HepG2 (cell line): ENCODE results near the gene ZNF547. TPM values are rescaled to one million over a fixed set of nuclear protein-coding genes. Genes with fewer than 3 reads are reported as not detected.

Source experiments
- ATRX ChIP-seq: sonication (generic); formaldehyde crosslinking; IDR thresholded peaks from 2 replicates; pipeline ENCODE4 v1.4.0; 2020; ENCODE audit warnings: missing genetic modification reagents, borderline replicate concordance
- GATAD1 ChIP-seq: IDR thresholded peaks from 2 replicates; pipeline ENCODE4 v1.6.1; 2016; ENCODE audit warnings: missing genetic modification reagents, missing compliant biosample characterization
- GLI4 ChIP-seq: sonication (generic); formaldehyde crosslinking; IDR thresholded peaks from 2 replicates; pipeline ENCODE4 v1.5.1; 2020; ENCODE audit warnings: missing genetic modification reagents, mild to moderate bottlenecking, moderate library complexity, borderline replicate concordance
- ISX ChIP-seq: sonication (generic); formaldehyde crosslinking; conservative IDR thresholded peaks from 2 replicates; pipeline ENCODE4 v1.5.0; 2020; ENCODE audit warnings: missing genetic modification reagents
- NAIF1 ChIP-seq: sonication (generic); formaldehyde crosslinking; IDR thresholded peaks from 2 replicates; pipeline ENCODE4 v1.5.0; 2020; ENCODE audit warnings: mild to moderate bottlenecking, missing genetic modification reagents, borderline replicate concordance
- NCOA5 ChIP-seq: sonication (generic); formaldehyde crosslinking; IDR thresholded peaks from 2 replicates; pipeline ENCODE4 v1.4.0; 2020; ENCODE audit warnings: missing genetic modification reagents
- NFYC ChIP-seq: IDR thresholded peaks from 2 replicates; pipeline ENCODE4 v1.6.1; 2016; ENCODE audit warnings: missing genetic modification reagents, missing compliant biosample characterization
- NPAS2 ChIP-seq: sonication (generic); formaldehyde crosslinking; IDR thresholded peaks from 2 replicates; pipeline ENCODE4 v1.8.0; 2022; ENCODE audit warnings: mild to moderate bottlenecking, missing genetic modification reagents, borderline replicate concordance
- PHB2 ChIP-seq: fragments of 450-650 bp; IDR thresholded peaks from 2 replicates; pipeline ENCODE4 v1.6.1; 2018; ENCODE audit not compliant: partially characterized antibody
- SALL1 ChIP-seq: sonication (generic); formaldehyde crosslinking; IDR thresholded peaks from 2 replicates; pipeline ENCODE4 v1.8.0; 2022; ENCODE audit warnings: mild to moderate bottlenecking, missing genetic modification reagents
- SNAI1 ChIP-seq: sonication (generic); formaldehyde crosslinking; IDR thresholded peaks from 2 replicates; pipeline ENCODE4 v1.5.0; 2020; ENCODE audit warnings: mild to moderate bottlenecking, missing genetic modification reagents, borderline replicate concordance
- SRSF4 ChIP-seq: fragments of 200-400 bp; formaldehyde crosslinking; IDR thresholded peaks from one replicate; pipeline ENCODE4 v1.6.1; 2018; ENCODE audit warnings: mild to moderate bottlenecking, low read depth, low read length, moderate library complexity; ENCODE audit not compliant: poor library complexity, severe bottlenecking
- ZFP62 ChIP-seq: sonication (generic); formaldehyde crosslinking; IDR thresholded peaks from 2 replicates; pipeline ENCODE4 v1.4.0; 2020; ENCODE audit warnings: missing genetic modification reagents
- ZNF138 ChIP-seq: sonication (generic); formaldehyde crosslinking; IDR thresholded peaks from 2 replicates; pipeline ENCODE4 v1.5.0; 2020; ENCODE audit warnings: mild to moderate bottlenecking, low read depth, missing genetic modification reagents
- ZNF143 ChIP-seq: sonication (generic); formaldehyde crosslinking; IDR thresholded peaks from 2 replicates; pipeline ENCODE4 v1.4.0; 2020; ENCODE audit warnings: missing genetic modification reagents
- ZNF33B ChIP-seq: sonication (generic); formaldehyde crosslinking; IDR thresholded peaks from 2 replicates; pipeline ENCODE4 v1.5.1; 2020; ENCODE audit warnings: mild to moderate bottlenecking, missing genetic modification reagents
- ZNF562 ChIP-seq: sonication (generic); formaldehyde crosslinking; IDR thresholded peaks from 2 replicates; pipeline ENCODE4 v1.8.0; 2022; ENCODE audit warnings: missing genetic modification reagents, borderline replicate concordance
- ZSCAN22 ChIP-seq: sonication (generic); formaldehyde crosslinking; IDR thresholded peaks from 2 replicates; pipeline ENCODE4 v1.4.0; 2020; ENCODE audit warnings: mild to moderate bottlenecking, missing genetic modification reagents
- polyA plus RNA-seq, 8 experiments: library from polyadenylated mRNA; depleted of rRNA in 3 of 8; stranded (reverse) in 7 of 8; unstranded in 1 of 8; fragments of >200 nt; fragmentation: Illumina TruSeq in 4 of 8; extraction: Trizol in 4 of 8; gene quantifications; 2 replicates each; pipeline versions ENCODE4 v1.2.1 to v1.2.3, GENCODE V29; 2011 to 2016; ENCODE audit warnings: low read depth in 4 of 8, missing spikeins in 1 of 8, mixed read lengths in 1 of 8; ENCODE audit not compliant: insufficient read depth in 1 of 8
- total RNA-seq, 5 experiments: library from RNA; depleted of rRNA; stranded (reverse); fragments of >200 nt; fragmentation: Illumina TruSeq; extraction: Trizol; gene quantifications; 2 replicates each; pipeline ENCODE4 v1.2.3, GENCODE V29; 2016; ENCODE audit warnings: low read depth in 1 of 5
- TF ChIP-seq, protein P1 (sequence below): sonication (generic); formaldehyde crosslinking; conservative IDR thresholded peaks from 2 replicates; pipeline ENCODE4 v1.4.0; 2020; ENCODE audit warnings: missing genetic modification reagents
- TF ChIP-seq, protein P2 (sequence below): IDR thresholded peaks from 2 replicates; pipeline ENCODE4 v1.6.1; 2016
- TF ChIP-seq, protein P3 (sequence below): sonication (generic); formaldehyde crosslinking; IDR thresholded peaks from 2 replicates; pipeline ENCODE4 v1.4.0; 2020; ENCODE audit warnings: missing genetic modification reagents
- TF ChIP-seq, protein P4 (sequence below): sonication (generic); formaldehyde crosslinking; IDR thresholded peaks from 2 replicates; pipeline ENCODE4 v1.4.0; 2020; ENCODE audit warnings: missing genetic modification reagents
- TF ChIP-seq, protein P5 (sequence below): sonication (generic); formaldehyde crosslinking; IDR thresholded peaks from 2 replicates; pipeline ENCODE4 v1.4.0; 2020; ENCODE audit warnings: missing genetic modification reagents, borderline replicate concordance

ZNF547 gene
- total and polyA plus RNA-seq, 2 of the 13 experiments (the other 11 are each of a cell fraction or from before 2014, with no cell fraction given) = 2.0 to 2.6 TPM

DNA sequence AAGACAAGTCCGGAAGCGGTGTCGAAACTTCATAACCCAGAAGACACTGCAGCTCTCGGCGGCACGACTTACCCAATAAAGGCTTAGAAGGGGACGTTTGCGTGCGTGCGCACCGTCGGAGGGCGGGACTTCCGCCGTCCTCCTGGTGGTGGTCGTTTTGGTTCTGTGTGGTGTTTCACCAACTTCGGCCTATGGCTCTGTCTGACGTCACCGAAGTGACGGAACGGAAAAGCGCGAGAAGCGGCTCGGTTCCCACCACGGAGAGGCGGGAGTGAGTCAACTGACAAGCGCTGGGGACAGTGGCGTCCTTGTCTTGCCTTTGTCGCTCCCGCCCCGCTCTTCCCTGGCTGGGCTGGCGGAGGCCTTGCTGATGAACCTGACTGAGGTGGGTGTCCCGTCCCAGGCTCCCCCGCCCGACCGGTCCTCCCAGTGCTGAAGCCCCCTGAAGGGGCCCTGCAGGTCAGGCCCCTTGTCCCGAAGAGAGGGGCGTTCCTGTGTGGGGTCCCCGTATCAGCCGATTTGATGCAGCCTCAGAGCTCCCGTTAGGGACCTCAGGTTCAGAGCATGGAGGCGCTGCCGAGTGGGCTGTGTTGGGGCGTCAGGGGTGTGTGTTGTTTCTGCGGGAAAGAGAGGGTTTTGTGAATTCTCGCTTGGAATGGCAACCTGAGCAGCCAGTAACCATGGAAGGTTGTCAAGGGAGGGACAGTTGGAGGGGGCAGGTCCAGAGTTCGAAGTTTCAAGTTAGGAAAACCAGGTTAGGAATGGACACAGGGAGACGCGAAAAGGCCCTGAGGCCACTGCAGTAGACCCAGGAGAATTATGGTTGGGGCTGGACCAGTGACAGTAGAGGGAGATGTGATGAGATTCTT, 26.6 kb downstream of the ZNF547 start, which contains the start of gene ZNF548 (continued):
- TF ChIP-seq, protein P1, sequence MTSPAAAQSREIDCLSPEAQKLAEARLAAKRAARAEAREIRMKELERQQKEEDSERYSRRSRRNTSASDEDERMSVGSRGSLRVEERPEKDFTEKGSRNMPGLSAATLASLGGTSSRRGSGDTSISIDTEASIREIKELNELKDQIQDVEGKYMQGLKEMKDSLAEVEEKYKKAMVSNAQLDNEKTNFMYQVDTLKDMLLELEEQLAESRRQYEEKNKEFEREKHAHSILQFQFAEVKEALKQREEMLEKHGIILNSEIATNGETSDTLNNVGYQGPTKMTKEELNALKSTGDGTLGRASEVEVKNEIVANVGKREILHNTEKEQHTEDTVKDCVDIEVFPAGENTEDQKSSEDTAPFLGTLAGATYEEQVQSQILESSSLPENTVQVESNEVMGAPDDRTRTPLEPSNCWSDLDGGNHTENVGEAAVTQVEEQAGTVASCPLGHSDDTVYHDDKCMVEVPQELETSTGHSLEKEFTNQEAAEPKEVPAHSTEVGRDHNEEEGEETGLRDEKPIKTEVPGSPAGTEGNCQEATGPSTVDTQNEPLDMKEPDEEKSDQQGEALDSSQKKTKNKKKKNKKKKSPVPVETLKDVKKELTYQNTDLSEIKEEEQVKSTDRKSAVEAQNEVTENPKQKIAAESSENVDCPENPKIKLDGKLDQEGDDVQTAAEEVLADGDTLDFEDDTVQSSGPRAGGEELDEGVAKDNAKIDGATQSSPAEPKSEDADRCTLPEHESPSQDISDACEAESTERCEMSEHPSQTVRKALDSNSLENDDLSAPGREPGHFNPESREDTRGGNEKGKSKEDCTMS (CRISPR knock-in tag) = no peak
- TF ChIP-seq GATAD1 (CRISPR knock-in tag) (peak; percentile 94), ISX (CRISPR knock-in tag) (no peak), SRSF4 (no peak), NAIF1 (CRISPR knock-in tag) (no peak), NFYC (peak; percentile 95), NCOA5 (CRISPR knock-in tag) (no peak), ZNF143 (CRISPR knock-in tag) (peak; percentile 97), SALL1 (peak; percentile 72), ZNF138 (CRISPR knock-in tag) (no peak), PHB2 (no peak), ZNF33B (no peak; the same call in 1 of the 2 replicates), ZFP62 (no peak), GLI4 (CRISPR knock-in tag) (no peak), SNAI1 (no peak), ATRX (no peak), ZSCAN22 (CRISPR knock-in tag) (no peak), NPAS2 (CRISPR knock-in tag) (no peak), ZNF562 (CRISPR knock-in tag) (no peak)
- TF ChIP-seq, protein P2, sequence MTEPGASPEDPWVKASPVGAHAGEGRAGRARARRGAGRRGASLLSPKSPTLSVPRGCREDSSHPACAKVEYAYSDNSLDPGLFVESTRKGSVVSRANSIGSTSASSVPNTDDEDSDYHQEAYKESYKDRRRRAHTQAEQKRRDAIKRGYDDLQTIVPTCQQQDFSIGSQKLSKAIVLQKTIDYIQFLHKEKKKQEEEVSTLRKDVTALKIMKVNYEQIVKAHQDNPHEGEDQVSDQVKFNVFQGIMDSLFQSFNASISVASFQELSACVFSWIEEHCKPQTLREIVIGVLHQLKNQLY (CRISPR knock-in tag) = no peak
- TF ChIP-seq, protein P3, sequence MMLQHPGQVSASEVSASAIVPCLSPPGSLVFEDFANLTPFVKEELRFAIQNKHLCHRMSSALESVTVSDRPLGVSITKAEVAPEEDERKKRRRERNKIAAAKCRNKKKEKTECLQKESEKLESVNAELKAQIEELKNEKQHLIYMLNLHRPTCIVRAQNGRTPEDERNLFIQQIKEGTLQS = peak; percentile 45; the same call in 1 of the 2 replicates
- TF ChIP-seq, protein P4, sequence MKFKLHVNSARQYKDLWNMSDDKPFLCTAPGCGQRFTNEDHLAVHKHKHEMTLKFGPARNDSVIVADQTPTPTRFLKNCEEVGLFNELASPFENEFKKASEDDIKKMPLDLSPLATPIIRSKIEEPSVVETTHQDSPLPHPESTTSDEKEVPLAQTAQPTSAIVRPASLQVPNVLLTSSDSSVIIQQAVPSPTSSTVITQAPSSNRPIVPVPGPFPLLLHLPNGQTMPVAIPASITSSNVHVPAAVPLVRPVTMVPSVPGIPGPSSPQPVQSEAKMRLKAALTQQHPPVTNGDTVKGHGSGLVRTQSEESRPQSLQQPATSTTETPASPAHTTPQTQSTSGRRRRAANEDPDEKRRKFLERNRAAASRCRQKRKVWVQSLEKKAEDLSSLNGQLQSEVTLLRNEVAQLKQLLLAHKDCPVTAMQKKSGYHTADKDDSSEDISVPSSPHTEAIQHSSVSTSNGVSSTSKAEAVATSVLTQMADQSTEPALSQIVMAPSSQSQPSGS (CRISPR knock-in tag) = peak; percentile 92
- TF ChIP-seq, protein P5, sequence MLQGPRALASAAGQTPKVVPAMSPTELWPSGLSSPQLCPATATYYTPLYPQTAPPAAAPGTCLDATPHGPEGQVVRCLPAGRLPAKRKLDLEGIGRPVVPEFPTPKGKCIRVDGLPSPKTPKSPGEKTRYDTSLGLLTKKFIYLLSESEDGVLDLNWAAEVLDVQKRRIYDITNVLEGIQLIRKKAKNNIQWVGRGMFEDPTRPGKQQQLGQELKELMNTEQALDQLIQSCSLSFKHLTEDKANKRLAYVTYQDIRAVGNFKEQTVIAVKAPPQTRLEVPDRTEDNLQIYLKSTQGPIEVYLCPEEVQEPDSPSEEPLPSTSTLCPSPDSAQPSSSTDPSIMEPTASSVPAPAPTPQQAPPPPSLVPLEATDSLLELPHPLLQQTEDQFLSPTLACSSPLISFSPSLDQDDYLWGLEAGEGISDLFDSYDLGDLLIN (CRISPR knock-in tag) = no peak
